ENCODE data around the gene RBM10.

Gene RBM10

DNA sequence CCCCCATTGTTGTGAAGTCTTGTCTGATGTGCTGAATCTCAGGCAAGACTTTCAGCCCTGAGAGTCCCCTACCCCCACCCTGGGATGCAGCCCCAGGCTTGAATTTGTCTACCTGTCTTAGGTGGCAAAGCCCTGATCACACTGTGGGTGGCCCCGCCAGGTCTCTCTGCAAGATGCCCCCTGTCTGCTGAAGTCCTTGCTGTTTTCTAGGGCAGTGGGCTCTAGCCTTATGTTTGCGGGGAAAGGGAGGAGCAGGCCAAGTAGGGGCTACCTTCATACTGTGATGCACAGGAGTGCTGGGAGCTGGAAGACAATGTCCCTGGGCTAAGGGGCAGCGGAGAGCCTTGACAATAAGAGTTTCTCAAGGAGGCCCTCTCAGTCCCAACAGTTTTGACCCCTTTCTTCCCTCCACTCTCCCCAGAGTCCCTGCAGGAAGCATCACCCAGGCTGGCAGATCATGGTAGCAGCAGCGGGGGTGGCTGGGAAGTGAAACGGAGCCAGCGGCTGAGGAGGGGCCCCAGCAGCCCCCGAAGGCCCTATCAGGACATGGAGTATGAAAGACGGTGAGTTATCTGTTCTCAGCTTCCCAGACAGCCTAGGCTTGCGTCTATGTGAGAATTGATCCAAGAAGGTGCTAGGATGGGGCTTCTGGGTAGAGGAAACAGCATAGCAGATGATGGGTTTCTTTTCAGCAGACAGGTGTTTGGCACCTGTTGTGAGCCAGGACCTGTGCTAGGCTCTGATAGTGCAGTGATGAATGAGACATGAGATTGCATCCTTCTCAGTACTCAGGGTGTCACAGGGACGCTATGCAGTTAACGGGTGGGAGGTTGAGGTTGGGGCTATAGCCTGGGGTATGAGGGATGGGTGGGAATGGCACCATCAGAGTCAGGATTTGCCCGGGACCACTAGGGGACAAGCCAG lies 2.2 kb downstream of the RBM10 start:
- no peak for DNase-seq

DNA sequence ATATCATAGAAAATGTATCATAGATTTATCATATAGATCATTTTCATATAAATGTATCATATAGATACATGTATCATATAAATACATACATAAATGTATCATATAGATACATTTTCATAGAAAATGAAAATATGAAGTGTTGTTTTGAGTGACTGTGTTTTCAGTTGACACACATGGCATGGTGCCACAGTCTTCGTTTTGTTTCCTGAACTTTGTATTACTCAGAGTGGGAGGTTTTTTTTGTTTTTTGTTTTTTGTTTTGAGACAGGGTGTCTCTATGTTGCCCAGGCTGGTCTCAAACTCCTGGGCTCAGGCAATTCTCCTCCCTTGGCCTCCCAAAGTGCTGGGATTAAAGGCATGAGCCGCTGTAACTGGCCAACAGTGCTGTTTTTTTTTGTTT lies 3.9 kb downstream of the RBM10 start:
- DNase-seq: no peak

DNA sequence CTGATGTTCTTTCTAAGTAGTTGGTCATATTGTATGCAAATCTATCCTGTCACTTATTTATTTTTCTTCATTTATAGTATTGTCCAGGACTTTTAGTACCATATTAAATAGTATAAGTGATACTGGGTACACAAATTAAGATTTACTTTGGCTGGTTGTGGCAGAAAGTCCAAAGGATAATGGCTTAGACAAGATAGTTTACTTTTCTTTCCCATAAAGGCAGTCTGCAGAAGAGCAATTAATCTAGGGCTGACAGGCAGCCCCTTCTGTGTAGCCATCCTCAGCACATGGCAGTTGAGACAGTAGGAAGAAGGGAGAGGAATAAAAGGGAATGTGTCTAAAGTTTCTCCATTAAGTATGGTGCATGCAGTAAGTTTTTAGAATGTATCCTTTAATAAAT lies 6.4 kb downstream of the RBM10 start:
- DNase-seq: no peak

DNA sequence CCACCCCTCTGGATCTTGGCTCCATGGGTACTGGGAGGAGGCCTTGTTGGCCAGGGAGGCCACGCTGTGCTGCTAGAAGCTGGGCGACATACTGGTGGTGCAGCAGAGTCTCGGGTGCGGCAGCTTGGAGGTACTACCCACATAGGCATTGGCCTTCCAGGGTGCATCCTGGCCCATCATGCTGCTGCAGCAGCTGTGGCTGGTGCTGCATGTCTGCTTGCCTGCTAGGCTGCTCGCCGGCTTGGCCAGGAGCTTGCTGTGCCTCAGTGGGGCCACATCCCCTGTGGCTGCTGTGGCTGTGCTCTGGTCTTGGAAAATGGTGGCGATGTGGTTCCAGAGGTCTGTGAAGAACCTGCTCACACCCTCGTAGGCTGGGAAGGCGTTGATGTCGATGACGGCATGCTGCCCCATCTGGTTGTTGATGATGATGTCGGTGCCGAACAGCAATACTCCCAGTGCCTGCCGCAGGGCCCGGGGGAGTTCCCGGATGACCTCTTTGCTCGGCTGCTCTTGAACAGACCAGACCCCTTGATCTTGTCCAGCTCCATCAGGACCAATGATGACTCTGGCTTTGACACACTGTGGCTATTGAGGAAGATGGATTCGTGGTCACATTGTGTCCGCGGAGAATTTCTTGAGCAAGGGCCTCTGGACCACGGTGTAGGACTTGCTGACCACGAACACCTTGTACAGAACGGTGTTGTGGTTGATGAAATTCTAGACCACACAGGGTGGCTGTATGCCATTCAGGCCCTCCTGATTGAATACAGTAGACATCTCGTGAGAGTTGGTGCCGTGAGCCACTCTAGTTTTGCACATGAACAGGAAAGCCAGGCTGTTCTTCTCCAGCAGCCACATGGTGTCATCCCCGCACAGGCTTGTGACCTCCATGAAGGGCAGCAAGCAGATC lies 11.8 kb downstream of the RBM10 start:
- DNase-seq: no peak

DNA sequence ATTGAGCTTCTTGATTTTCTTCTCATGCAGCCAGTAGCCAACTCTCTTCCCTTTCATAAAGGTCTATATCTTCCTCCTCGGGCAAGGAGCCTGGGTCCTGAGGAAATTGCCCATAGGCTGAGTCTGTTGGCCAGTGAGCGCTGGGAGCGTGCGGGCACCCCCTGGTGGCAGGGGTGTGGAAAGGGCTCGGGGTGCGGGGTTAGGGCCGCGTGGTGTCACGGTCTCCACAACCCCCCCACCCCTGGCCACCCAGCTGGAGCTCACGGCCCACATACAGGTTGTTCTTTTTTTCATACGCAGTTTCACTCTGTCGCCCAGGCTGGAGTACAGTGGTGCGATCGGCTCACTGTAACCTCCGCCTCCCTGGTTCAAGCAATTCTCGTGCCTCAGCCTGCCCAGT lies 13.1 kb downstream of the RBM10 start:
- no peak for DNase-seq

DNA sequence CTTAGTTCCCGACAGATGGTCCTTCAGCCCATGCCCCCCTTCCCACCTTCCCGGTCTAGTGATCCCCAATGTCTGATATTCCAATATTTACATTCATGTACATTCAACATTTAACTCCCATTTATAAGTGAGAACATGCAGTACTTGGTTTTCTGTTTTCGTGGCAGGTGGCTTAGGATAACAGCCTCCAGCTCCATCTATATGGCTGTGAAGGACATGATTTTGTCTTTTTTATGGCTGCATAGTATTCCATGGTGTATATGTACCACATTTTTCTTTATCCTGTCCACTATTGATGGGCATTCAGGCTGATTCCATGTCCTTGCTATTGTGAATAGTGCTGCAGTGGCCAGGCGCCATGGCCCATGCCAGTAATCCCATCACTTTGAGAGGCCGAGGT lies 13.8 kb downstream of the RBM10 start:
- DNase-seq: no peak

DNA sequence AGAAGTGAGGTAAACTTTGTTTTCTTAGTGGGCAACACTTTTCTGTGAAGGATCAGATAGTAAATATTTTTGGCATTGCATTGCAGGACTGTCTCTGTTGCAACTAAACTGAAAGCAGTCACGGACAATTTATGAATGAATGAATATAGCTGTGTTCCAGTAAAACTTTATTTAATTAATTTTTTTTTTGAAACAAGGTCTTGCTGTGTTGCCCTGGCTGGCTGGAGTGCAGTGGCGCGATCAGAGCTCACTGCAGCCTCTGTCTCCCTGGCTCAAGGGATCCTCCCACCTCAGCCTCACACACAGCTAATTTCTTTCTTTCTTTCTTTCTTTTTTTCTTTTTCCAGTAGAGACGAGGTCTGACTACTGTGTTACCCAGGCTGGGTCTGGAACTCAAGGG lies 15.8 kb downstream of the RBM10 start:
- DNase-seq: no peak

DNA sequence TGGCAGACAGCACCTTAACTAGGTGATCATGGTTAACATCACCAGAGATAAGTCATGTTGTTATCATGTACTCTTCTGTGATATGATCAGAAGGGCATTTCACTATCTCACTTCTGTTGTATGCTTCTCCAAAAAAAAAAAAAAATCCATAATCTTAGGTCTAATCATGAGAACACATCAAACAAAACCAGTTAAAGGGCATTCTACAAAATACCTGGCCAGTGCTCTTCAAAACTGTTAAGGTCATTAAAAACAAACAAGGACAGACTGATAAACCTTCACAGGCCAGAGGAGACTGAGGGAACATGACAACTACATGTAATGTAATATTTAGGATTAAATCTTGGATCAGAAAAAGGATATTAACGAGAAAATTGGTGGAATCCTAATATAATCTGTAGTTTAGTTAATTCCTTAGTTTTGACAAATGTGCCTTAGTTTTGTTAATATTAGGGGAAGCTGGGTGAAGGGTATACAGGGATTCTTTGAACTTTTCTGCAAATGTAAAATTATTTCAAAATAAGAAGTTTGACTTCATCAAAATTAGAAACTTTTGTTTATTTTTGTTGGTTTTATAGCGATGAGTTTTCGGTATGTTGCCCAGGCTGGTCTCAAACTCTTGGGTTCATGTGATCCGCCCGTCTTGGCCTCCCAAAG lies 18.0 kb downstream of the RBM10 start:
- DNase-seq: no peak

DNA sequence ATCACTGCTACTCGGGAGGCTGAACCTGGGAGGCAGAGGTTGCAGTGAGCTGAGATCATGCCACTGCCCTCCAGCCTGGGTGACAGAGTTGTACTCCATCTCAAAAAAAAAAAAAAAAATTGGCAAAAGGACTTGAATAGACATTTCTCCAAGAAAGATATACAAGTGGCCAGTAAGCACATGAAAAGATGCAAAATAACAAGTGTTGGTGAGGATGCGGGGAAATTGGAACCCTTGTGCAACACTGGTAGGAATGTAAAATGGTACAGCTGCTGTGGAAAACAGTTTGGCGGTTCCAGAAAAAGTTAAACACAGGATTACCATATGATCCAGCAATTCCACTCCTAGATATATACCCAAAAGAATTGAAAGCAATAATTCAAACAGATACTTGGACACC lies 19.4 kb downstream of the RBM10 start:
- no peak for DNase-seq

DNA sequence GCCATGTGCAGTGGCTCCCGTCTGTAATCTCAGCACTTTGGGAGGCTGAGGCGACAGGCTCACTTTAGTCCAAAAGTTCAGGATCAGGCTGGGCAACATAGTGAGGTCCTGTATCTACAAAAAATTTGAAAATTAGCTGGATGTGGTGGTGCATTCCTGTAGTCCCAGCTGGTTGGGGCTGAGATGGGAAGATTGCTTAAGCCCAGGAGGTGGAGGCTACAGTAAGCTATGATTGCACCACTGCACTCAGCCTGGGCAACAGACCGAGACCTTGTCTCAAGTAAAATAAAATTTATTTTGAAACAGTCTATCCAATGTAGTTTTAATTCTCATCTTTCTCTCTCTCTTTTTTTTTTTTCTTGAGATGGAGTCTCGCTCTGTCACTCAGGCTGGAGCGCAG lies 21.1 kb downstream of the RBM10 start:
- no peak for DNase-seq

DNA sequence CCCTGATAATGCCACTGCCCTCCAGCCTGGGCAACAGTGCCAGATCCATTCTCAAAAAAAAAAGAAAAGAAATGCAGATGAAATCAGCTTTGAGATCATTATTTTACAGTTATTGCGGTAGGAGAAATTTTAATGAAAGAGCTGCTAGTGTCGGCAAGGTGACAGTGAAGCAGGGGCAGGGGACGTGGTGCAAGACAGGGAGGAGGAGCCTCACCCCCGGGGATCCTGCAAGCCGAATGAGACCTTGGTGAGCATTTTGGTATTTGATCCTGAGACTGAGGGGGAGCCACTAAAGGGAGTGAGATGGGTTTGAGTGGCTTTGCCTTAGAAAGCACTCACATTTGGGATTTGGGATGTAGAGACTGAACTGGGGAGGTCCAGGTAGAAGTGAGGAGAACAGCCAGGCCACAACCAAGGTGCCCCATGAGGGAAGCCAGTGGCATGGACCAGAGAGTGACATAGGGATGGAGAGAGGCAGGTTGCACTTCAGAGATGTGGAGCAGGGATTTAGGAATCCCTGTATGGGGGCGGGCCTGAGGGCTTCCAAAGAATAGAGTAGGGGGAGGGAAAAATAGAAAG lies 23.6 kb downstream of the RBM10 start:
- DNase-seq: no peak

DNA sequence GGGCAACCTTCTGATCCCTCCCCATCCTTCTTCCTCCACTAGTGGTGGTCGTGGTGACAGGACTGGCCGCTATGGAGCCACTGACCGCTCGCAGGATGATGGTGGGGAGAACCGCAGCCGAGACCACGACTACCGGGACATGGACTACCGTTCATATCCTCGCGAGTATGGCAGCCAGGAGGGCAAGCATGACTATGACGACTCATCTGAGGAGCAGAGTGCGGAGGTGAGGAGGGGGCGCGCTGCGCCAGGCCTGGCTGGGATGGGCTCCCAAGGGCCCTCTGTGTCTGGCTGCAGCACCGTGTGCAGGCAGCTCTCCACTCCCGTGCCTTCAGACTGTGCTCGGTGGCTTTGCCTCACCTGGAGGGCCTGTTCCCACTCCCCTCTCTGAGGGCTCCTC lies 24.3 kb downstream of the RBM10 start:
- no peak for DNase-seq

DNA sequence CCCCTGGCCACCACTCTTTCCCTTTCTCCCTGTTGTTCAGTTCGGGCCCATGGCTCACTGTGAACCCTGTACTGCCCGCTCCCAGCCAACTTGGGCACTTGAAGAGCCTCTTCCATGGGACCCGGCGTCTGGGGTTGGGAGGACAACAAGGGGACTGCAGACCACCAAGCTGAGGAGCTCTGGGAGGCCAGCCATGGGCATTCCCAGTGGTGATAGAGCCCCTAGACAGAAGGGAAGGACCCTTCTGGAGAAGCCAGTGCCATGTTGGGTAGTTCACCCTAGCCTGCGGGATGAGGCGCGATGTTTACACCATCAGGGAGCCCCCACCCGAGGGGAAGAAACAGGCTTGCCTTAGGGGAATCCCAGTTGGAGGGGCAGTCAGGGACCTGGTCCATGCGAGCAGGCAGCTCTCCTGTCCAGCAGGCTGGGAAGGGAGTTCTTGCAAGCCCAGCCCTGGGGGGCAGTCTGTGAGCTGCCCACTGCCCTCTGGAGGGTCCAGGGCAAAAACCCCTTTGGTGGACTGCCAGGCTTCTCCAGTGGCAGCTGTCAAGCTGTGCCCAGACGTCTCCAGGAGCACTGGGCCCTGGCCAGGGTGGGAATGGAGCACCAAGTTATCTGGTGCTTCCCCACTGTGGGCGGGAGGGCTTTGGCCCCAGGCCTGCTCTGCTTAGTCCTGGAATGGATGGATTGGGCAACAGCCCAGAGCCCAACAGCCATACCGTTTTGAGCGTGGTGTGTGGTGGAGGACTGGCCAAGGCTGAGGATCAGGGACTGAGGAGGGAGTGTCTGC lies 24.9 kb downstream of the RBM10 start:
- no peak for DNase-seq

DNA sequence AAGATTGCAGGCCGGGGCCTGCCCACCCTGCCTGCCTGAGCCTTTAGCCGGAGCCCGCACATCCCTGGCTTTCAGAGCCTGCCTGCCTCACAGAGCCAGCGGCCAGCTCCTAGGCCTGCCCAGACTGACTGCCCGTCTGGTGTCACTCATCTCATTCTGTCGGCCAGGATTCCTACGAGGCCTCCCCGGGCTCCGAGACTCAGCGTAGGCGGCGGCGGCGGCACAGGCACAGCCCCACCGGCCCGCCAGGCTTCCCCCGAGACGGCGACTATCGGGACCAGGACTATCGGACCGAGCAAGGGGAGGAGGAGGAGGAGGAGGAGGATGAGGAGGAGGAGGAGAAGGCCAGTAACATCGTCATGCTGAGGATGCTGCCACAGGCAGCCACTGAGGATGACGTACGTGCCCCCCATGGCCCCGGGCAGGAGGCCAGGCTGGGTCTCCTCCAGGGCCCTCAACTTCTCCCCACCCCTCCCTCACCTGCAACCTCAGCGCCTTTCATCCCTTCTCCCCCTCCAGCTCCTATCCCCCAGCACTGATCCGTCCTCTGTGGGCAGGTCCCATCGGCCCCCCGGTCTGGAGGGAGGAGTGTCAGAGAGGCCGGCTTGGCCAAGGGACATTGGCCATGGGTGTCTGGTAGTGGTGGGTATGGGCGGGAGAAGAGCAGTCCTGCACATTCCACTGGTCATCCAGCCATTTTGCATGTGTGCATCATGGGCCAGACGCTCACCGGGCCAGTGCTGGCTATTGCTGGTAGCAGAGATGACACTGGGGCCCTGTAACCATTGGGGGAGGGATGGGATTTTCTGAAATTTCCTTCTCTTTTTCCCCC lies 26.1 kb downstream of the RBM10 start:
- DNase-seq: no peak

DNA sequence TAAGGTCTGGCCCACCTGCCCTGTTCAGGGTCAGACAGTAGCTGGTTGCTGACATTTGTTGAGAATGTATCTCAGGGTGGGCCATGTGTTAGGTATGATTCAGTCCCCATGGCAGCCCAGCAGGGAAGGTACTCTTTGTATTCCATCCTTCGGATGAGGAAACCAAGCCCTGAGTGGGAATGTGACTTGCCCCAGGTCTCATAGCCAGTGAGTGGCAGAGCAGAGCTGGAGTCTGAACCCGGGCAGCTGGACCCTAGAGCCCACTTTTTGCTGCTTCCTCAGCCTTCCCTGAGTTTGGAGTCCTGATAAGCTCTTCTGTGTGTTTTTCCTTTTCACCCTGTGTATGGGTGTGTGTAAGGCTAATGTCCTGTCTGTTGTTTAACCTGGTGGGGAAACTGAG lies 27.0 kb downstream of the RBM10 start:
- no peak for DNase-seq

DNA sequence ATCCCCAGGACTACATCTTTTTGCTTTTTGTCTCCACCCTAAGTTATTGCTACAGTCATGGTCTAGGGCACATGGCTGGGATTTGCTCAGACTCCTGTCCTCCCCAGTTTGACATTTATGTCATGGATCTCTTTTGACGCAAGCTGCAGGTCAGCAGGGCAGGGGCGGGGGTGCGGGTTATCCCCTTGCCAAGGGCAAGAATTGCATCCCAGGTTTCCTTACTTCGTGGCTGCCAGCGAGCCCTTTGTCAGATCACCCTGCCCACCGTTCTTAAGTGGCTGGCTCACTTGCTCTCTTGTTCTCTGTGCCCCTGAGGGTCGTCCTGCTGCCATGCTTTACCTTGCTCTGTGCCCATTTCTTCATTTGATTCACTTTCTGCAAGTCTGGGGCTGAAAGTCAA lies 27.5 kb downstream of the RBM10 start:
- no peak for DNase-seq

DNA sequence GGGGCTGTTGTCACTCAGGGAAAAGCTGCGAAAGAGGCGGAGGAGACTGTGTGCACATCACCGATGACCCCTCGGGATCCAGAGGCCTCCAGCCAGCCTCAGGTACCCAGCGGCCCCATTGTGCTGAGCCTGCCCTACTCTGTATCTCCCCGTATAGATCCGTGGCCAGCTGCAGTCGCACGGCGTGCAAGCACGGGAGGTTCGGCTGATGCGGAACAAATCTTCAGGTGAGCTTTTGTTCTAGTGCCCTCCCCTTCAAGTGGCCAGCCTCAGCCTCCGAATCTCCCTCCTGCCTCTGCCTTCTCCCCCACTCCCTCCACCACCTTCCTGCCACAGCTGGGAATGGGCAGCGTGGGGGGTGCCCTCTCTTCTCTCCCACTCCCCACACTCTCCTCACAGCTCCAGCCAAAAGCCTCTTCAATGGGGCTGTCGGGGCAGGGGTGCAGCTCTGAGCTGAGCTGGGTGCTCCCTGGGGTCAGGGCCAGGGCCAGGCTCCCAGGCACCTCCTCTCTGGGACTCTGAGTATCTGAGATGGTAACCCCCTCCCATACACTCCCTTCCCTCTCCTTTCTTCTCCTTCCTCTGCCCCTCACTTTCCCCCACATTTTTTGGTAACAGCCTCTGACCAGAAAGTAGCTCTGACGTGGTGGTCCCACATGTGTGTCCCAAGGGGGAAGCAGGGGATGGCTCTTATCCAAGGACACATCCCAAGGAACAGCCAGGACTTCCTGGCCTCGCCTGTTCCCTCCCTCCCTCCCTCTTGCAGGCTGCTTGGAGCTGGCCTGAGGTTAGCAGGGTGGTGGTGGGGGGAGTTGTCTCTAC lies 28.2 kb downstream of the RBM10 start:
- DNase-seq: no peak

DNA sequence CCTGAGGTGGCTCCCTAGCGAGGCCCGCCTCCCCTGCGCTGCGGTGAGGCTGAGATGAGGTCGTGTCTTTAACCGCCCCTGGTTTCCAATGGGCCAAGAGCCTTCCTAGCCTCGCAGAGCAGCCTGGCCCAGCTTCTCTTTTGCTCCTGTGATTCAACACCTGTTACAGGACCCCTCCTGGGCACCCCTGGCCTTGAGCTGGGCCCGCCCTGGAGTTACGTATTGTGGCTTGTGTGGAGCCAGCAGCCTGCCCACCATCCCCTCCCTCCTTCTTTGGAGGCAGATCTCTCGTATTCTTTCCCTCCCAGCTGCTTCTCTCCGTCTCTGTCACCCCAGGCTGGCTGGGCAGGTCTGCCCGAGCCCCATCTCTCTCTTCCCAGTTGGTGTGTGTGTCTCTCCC lies 29.4 kb downstream of the RBM10 start:
- DNase-seq: no peak

DNA sequence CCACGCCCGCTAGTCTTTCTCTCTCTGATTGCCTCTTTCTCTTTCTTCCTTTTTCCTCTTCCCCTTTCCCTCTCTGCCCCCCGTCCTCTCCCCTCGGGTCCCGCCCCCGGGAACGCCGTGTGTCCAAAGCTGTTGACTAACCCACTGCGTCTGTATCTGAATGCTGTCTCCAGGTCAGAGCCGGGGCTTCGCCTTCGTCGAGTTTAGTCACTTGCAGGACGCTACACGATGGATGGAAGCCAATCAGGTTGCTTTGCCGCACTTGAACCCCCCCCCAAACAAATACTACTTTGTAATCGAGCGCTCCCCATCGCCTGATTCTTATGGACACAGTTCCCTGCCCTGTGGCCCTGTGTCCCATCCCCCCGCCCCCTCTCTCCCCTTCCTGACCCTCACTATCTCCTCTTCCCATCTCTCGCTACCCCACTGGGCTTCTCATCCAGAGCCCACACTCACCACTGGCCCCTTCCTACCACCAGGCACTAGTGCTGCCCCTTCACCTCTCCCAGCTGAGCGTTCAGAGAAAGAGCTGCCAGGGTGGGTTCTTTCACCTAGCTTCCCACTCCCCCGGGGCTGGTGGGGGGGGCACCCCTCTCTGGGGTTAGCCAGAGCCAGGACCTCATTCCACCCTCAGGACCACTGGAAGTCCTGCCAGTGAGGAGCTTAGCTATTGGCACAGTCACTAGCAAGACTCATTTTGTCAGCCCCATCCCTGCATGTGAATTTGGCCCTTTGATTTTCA lies 30.0 kb downstream of the RBM10 start:
- DNase-seq: no peak

DNA sequence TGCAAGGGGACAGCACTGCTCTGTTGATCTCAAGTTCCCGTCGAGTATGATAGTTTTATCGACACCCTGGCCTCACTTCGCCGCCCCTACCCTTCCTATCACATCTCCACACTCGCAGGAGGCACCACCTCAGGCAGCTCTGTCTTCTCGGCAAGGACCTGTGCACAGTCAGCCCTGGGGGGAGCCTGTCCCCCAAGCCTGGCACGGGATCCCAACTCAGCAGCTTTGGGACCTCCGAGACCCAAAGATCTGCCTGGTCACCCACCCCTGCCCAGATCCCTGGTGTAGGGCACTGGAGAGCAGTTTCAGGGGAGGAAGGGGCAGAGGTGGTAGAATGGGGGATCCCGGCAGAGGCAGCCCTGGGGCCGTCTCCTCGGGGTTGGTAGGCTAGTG lies 30.6 kb downstream of the RBM10 start:
- no peak for DNase-seq

Measured in CD4-positive, alpha-beta T cell treated with Interleukin-17A for 4 hours (primary cell).